Progenitor cell of endocrine pancreas (in vitro differentiated cells): Measurements from ENCODE around the gene ZNF526. TPM values are rescaled to one million over a fixed set of nuclear protein-coding genes. Genes with fewer than 3 reads are reported as not detected.

Source experiments
- DNase-seq: peaks from one replicate; pipeline ENCODE4 v3.0.0; 2021; ENCODE audit warnings: low spot score; ENCODE audit not compliant: unreplicated experiment
- H3K27ac Mint-ChIP-seq: 2 replicates; pipeline ENCODE4 v1.8.0; 2021; ENCODE audit warnings: mild to moderate bottlenecking, moderate library complexity, mixed read lengths
- H3K27me3 Mint-ChIP-seq: 2 replicates; pipeline ENCODE4 v1.8.0; 2021; ENCODE audit warnings: mixed read lengths
- H3K36me3 Mint-ChIP-seq: 2 replicates; pipeline ENCODE4 v1.8.0; 2022; ENCODE audit warnings: mixed read lengths; ENCODE audit not compliant: insufficient read depth
- H3K4me1 Mint-ChIP-seq: 2 replicates; pipeline ENCODE4 v1.8.0; 2021; ENCODE audit warnings: low read depth, mixed read lengths
- H3K4me3 Mint-ChIP-seq: 2 replicates; pipeline ENCODE4 v1.8.0; 2021; ENCODE audit warnings: low read depth, mild to moderate bottlenecking, moderate library complexity, mixed read lengths
- H3K9me3 Mint-ChIP-seq: 2 replicates; pipeline ENCODE4 v1.8.0; 2021; ENCODE audit warnings: low read depth, mixed read lengths
- total RNA-seq: library from RNA; stranded (reverse); gene quantifications from 2 replicates; pipeline ENCODE4 v1.2.1, GENCODE V29; 2021
- TF ChIP-seq, protein P1 (sequence below): fragments of 200-600 bp; sonication (generic); IDR thresholded peaks from one replicate; pipeline ENCODE4 v1.5.0; 2021; ENCODE audit warnings: antibody characterized with exemption, mild to moderate bottlenecking; ENCODE audit not compliant: unreplicated experiment

ZNF526 gene
- total RNA-seq, 1 donor from 2014 or later: 21.1 TPM

DNA sequence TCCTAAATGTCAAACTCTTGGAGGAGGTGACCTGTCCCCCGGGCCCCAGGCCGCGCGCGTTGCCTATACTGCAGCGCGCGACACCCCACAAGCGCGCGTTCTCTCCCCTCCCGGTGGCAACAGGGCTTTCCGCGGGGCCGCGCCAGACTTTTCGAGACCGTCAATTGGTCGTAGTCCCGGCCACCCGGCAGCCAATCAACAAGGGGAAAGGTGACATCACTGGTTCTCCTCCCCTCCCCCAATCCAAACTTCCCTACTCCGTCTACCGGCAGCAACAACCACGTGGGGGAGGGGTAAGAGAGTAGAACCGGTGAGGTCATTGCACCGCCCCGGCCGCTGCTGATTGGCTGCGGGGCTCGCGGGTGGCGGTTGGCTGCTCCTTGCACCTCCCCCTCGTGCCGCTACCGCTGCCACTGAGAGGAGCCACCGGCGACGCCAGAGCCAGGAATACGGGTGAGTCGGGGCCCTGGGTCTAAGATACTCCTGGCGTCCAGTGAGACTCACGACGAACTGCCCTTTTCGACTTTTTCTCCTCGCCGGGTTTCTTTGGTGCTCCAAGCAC is 48.1 kb downstream of the ZNF526 start:
- Mint-ChIP-seq H3K36me3 (peaks cover 4% of the 10 kb centered on the region), H3K27ac (no peak overlapping the region), H3K4me3 (no peak overlapping the region), H3K4me1 (peaks cover 22% of the 10 kb centered on the region), H3K9me3 (no peaks in the 10 kb centered on the region), H3K27me3 (no peaks in the 10 kb centered on the region)
- TF ChIP-seq, protein P1, sequence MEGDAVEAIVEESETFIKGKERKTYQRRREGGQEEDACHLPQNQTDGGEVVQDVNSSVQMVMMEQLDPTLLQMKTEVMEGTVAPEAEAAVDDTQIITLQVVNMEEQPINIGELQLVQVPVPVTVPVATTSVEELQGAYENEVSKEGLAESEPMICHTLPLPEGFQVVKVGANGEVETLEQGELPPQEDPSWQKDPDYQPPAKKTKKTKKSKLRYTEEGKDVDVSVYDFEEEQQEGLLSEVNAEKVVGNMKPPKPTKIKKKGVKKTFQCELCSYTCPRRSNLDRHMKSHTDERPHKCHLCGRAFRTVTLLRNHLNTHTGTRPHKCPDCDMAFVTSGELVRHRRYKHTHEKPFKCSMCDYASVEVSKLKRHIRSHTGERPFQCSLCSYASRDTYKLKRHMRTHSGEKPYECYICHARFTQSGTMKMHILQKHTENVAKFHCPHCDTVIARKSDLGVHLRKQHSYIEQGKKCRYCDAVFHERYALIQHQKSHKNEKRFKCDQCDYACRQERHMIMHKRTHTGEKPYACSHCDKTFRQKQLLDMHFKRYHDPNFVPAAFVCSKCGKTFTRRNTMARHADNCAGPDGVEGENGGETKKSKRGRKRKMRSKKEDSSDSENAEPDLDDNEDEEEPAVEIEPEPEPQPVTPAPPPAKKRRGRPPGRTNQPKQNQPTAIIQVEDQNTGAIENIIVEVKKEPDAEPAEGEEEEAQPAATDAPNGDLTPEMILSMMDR: no peak
- peak; percentile 98 for DNase-seq

DNA sequence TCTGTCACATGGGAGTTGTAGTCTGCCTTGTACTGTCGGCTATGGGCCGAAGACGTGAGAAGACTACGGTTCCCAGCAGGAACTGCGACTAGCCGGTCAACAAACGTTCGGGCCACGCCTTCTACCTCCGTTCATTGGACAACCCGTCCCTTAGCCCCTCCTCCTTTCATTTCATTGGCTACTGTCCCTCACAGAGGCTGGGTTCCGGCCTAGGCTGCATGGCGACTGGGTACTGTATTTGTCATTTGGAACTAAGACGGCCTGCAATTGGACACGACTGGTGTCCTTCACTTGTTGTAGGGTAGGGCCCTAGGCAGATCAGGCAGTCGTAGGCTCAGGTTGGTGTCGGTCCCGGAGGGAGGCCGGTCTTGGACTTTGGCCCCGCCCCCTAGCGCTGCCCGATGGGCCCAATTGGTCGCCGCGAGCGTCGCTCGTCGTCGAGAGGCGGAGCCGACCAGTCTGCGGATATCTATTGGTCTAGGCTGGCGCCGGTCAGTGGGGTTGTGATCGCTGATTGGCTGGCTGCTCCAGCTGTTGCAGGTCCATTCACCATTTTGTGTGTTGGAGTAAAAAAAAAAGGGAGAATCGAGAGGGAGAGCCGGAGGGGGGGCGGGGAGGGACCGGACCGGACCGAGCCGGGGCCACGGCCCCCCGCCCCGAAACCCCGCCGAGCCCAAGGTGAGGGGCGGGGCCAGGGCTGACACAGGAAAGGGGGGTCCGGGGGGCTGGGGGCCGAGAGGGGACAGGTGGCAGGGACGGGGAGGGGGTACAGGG is 48.8 kb downstream of the ZNF526 start, which contains the start of gene CIC:
TSS of gene CIC (plus strand) at position 549 of the 774 bp plus-strand sequence. CDS start 2,532 bp downstream, outside the sequence.
- TF ChIP-seq, protein P1: no peak
- Mint-ChIP-seq H3K4me3 (no peak within 1 kb of the TSS), H3K27me3 (no peaks in the 10 kb centered on the region), H3K4me1 (peaks cover 22% of the 10 kb centered on the region), H3K36me3 (peaks cover 7% of the 10 kb centered on the region), H3K27ac (peak within 1 kb of the TSS; percentile 91), H3K9me3 (no peaks in the 10 kb centered on the region)
- DNase-seq: peak; percentile 98

DNA sequence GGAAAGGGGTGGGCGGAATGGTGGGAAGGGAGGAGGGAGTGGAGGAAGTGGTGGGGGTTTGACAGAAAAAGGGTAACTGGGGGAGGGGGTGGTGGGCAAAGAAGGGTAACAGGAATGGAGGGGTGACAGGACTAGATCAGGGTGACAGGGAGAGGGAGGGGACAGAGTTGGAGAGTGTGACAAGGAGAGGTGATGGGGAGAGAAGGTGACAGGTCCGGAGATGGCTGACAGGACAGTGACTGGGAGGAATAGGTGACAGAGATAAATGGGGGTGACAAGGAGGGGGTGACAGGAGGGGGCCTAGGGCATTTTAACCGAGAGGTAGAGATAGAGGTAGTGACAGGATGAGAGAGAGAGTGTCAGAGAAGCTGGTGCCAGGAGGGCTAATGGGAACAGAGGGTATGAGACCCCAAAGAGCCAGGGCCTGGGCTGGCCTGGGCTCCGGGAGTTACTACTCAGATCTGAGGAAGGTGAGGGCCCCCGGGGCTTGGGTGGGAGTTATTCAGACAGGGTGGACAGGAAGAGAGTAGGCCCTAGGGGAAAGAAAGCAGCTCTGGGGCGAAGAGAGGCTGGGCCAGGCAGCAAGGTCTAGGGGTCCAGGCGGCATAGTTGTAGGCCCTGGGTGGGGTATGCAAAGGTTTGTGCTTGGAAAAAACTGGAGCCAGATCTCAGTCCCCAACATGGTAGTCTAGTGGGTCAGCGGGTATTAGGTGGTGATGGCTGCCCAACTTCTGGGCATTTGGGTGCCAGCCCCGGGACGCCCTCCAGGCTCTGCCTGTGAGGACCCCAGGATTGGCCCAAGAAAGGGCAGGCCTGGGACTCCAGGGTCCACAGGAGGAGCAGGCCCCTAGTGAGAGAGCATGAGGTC is 49.6 kb downstream of the ZNF526 start:
- Mint-ChIP-seq H3K36me3 (peaks cover 7% of the 10 kb centered on the region), H3K27ac (peak overlapping the region; percentile 91), H3K4me3 (no peak overlapping the region), H3K9me3 (no peaks in the 10 kb centered on the region), H3K4me1 (peaks cover 22% of the 10 kb centered on the region), H3K27me3 (no peaks in the 10 kb centered on the region)
- DNase-seq: no peak
- TF ChIP-seq, protein P1: no peak

DNA sequence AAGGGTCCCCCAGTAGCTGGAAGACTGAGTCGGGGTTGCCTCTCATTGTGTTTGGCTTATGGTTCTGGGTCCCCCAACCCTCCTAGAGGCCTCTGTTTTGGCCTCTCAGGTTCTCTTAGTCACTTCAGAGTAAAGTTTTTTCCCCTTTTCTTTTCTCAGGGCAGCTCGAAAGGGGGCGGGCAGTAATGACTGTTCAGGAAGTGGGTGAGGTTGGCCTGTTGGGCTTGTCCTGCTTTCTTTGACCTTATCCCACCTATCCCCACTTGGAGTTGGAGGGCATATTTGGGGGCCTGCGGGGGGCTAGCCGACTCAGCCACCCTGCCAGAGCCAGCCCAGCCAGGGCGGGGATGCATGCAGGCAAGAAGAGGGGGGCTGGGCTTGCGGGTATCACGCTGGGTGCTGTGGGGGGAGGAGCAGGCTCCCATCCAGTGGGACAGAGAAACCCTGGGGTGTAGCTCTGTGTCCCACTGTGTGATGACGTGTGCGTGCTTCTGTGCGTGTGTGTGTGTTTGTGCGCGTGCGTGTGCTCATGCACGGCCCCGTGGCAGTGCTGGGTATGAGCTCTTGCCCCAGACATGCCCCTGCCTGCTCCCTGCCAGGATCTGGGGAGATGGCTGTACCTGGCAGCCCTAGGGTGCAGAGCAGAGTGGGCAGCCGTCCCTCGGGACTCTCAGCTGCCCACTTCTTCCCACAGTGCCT is 50.4 kb downstream of the ZNF526 start:
- no peak for DNase-seq
- peaks cover 10% of the 10 kb centered on the region for H3K36me3 Mint-ChIP-seq
- H3K4me1 Mint-ChIP-seq: peaks cover 22% of the 10 kb centered on the region
- TF ChIP-seq, protein P1: no peak
- H3K9me3 Mint-ChIP-seq: no peaks in the 10 kb centered on the region
- H3K27ac Mint-ChIP-seq: peak overlapping the region; percentile 91
- H3K27me3 Mint-ChIP-seq: no peaks in the 10 kb centered on the region
- H3K4me3 Mint-ChIP-seq: no peak overlapping the region
